ENCODE data around the gene ZNF541.
"Not testable (repeated sequence)": the region's sequence is repeated elsewhere in the genome, so short reads cannot be mapped to it uniquely, and the experiment has no call there.

Gene ZNF541

DNA sequence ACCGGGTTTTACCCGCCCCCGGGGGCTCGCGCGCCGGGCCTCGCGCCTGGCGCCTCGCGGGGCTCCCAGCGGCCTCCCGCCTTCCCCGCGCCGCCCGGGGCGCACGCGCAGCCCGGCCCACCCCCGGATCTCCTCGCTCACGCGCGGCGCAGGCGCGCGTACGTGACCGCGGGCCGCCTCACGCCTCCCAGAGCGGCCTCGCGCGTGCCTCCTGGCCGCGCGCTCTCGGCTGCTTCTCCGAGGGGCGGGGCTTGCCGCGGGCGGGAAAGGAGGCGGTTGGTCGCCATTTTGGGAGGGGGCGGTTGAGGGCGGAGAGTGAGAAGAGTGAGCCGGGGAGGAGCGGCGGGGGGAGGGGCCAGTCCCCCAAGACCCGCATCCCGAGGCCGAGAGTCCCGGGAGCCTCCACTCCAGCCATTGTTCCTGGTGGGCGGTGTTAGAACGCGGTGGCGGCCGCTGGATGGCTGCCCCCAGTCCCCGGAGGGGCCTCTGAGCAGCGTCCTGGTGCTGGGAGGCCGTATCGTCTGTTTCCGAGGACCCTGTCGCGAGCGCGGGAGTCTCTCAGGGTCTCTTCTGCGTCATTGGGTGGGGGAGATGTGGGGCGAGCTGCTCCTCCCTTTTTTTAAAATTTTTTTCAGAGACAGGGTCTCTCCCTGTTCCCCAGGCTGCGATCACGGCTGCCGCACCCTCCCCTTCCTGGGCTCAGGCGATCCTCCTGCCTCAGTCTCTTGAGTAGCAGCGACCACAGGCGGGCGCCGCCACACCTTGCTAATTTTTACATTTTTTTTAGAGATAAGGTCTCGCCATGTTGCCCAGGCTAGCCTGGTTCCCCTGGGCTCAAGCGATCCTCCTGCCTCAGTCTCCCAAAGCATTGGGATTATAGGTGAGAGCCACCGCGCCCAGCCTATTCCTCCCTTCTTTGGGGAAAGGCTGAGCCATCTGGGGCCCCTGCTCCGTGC lies at the start of gene ZNF541:
TSS of gene ZNF541 (minus strand) at position 78 of the 956 bp plus-strand sequence. CDS start 17,292 bp downstream, outside the sequence.
- DNase-seq, result no peak

DNA sequence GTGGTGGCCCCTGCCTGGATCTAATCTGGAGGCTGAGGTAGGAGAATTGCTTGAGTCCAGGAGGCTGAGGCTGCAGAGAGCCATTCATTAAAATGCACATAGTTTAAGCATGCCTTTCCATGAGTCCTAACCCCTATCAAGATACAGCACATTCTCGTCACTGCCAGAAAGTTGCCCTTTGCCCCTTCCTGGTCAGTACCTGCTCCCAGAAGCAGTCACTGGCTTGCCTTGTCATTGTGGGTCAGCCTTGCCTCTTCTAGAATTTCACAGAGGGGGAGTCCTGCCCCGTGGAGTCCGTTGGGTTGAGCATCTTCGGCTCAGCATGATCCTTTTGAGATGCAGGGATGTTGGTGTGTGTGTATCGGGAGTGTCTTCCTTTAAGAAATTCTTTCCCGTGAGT lies 46.8 kb upstream of the ZNF541 start:
- DNase-seq, result no peak

DNA sequence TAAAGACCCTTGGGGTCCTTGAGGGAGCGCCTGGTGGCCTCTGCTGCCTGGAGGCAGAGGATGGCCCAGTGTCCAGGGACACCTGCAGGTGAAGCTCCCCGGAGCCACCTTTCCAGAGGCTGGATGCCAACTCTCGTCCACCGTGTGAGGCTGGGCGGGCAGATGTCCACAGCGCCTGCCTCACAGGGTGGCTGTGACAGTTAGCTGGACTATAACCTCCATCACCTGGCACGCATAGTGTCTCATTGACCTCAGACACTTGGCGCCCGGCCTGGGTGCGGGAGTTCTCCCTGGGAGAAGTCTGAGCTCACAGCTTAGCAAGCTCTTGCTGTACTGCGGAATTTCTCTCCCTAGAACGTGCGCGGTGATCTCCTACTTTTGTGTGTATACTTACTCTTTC lies 45.8 kb upstream of the ZNF541 start:
- no peak for DNase-seq

GRCh38 chr19:47615714-47616113 lies 42.8 kb upstream of the ZNF541 start:
- no peak for DNase-seq

DNA sequence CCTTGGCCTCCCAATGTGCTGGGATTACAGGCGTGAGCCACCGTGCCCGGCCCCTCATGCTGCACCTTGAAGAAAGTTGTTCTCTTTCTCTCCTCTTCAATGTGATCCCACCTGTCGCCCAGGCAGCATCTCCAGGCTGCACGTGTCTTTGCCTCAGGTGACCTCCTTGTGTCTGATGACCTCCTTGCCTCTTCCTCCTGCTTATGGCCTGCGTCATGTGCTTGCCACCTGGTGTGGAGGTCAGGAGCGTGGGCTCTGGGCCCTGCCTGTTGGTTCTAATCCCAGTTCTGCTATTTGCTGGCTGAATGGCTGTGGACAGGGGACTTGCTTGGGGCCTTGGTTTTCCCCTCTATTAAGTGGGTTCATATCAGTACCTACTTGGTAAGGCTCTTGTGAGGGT lies 42.3 kb upstream of the ZNF541 start:
- no peak for DNase-seq

GRCh38 chr19:47614559-47614958 lies 41.6 kb upstream of the ZNF541 start:
- no peak for DNase-seq

GRCh38 chr19:47614021-47614295 lies 41.0 kb upstream of the ZNF541 start:
- DNase-seq, result no peak

DNA sequence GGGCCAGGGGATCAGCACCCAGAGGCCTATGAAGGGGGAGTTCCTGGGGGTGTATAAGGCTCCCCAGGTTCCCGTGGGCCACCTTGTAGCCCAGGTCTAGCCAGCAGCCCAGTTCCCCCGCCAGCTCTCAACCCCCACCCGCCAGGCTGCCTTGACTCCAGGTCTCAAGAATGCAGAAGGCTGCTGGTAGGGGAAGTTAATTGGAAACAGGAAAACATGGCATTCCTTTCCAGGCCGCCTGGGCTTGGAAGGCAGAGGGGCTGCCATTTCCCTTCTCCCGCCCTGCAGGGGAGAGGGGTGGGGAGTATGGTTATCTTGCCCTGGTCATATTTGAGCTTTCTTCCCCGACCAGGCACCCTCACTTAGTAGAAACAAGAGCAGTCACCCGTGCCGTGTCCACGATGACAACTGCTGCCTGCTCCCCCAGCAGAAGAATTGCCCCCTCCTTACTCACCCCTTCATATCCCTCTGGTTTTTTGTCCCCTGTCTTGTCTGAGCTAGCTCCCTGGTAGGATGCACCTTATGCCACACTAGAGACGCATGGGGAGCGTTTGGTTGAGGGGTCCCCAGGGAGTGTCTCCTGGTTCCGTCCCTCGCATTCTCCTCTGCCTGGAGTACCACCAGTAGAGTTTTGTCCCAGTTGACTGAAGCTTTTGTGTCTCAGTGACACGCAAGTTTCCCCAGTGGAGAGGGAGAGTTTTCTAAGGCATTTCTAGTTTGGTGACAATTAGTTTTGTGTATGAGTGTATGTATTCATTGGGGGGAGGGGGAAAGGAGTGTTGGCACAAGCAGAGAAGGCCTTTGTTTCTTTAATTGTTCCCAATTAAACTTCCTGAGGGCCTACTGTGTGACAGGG lies 40.4 kb upstream of the ZNF541 start:
- DNase-seq, result no peak

DNA sequence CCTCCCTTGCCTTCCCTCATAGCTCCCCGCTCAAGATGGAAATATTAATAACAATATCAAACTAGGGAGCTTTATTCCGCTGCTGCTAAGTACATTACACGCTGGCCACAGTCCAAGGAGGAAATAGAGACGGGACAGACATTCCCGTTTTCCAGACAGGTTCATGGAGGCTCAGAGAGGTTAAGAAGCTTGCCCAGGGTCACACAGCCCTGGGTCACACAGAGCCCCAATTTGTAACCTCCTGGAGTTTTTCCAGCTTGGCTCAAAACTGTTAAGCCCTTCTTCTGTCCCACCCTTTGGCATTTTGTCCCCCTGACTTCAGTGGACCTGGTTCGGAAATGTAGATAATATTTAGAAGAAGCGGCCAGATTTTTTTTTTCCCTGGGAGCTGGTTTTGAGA lies 38.0 kb upstream of the ZNF541 start:
- no peak for DNase-seq

DNA sequence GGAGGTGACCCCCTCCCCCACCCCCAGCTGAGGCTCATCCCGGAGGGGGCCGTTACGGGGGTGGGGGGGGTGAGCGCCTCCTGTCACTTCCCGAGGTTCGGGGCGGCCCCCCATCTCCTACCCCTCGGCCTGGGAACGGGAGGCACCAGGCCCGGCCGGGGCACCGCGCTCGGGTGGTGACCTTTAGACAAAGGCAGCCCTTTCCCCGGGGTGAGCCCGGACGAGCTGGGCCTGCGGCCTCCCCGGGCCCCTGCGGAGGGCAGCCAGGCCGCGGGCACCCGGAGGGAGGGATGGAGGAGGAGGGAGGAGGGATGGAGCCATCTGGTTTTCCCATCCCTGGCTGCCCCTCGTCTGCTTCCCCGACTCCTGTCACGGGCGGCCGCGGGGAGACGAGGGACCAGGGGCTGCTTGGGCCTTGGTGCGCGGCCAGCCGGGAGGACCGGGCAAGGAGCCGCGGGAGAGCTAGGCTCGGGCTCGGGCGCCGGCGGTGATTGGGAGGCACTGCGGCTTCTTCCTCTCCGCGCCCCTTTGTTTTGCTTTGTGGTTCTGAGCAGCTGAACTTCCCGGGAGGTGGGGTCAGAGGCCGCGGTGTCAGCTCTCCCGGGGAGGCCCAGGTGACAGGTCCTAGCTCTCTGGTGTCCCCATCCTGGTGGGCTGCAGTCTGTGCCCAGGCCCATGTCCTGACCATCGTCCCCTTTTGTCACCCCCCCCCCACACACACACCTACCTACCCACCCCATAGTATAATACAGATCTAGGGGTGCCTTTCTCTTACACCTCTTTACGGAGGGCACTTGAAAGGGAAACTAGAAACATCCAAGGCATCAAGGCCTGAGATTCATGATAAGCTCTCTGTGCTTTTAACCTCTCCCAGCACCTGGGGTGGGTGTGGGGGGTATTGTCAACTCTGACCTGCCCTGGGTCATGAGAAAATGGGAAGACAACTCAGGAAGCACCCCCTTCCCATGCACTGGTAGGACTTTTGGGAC lies 37.3 kb upstream of the ZNF541 start:
- DNase-seq, result no peak

GRCh38 chr19:47608969-47609905 lies 36.3 kb upstream of the ZNF541 start, which contains the start of gene BICRA:
BICRA (plus strand) TSS chr19:47609134; CDS start chr19:47673575, 64,441 bp downstream.
- DNase-seq, result no peak

- no peak for DNase-seq
Measured at GRCh38 chr19:47608074-47608918, 35.3 kb upstream of the ZNF541 start.

GRCh38 chr19:47607564-47608073 lies 34.7 kb upstream of the ZNF541 start:
- DNase-seq, result no peak

DNA sequence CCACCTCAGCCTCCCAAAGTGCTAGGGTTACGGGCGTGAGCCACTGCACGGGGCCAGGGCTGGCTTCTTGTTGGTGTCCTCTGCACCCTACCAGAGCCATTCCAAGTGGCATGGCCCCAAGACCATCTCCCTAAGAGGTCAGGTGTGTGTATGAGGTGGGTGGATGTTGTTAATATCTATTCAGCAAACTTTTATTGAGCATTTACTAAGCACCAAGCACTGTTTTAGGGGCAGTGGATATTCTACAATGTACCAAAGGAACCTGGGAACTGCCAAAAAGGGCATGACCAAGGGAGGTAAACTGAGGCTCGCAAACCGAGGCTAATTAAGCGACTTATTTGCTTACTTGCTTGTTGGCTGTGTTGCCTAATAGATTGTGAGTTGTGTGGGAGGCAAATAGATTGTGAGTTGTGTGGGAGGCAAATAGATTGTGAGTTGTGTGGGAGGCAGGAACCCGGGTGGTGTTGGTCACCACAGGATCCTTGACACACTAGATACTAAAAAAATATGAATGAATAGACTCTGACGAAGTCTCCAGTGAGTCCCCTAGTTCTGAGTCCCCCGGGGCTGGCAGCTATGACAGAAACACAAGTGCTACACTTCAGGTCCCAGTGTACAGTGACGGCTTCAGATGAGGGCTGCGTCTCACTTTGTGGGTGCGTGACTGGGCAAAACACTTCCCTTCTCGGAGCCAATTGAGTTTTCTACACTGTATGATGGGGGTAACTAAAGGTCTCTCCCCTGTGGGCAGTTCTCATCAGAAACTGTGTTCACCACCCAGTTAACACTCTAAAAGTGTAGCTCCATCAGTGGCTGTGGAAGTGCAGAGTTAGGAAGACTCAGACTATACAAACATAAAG lies 31.0 kb upstream of the ZNF541 start:
- no peak for DNase-seq

GRCh38 chr19:47601180-47601904 lies 28.4 kb upstream of the ZNF541 start:
- no peak for DNase-seq

- DNase-seq, result peak; percentile 62
Measured at GRCh38 chr19:47600246-47601179, 27.6 kb upstream of the ZNF541 start.

- DNase-seq, result not testable (repeated sequence)
Measured at GRCh38 chr19:47599671-47600245, 26.8 kb upstream of the ZNF541 start.
